HG02973 (cell line): ENCODE data around the gene TBX5.

ENCODE experiments used
- ATAC-seq: cut with Tn5 transposase; IDR thresholded peaks from one replicate; pipeline ENCODE4 v1.9.1; 2021; ENCODE audit warnings: moderate library complexity; ENCODE audit not compliant: unreplicated experiment

The TBX5 gene

DNA sequence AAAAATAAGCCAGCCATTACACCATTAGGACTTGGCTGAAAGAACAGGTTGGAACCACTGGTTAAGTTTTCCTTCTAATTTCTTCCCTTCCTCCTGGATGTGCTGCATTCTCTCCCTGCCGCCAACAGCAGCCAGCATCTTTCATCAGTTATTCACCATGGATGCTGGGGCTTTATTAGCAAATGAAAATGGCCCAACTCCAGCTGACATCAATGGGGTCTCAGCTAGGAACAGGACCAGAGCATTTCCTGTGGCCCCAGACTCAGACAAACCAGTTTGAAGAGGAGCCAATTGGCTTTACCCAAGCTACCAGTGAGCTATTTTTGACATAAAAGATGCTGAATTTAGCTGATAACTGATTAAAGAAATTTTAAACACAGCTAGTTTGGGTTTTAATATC lies 26.0 kb upstream of the TBX5 start:
- no peak for ATAC-seq

DNA sequence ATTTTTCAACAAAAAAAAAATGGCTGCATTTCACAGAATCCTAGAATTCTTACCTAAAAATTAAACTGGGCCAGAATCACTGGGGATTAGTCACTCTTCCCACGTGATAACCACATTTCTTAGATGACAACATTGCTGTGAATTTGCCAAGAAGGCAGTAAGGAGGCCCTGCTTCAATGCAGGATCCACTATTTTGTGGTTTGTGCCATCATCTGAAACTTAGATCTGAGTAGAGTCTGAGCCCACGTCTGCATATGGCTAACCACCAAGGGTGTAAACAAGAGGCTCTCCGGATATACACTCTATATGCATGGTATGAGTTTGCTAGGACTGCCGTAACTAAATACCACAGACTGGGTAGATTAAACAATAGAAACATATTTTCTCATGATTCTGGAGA lies 24.4 kb upstream of the TBX5 start:
- ATAC-seq = no peak

DNA sequence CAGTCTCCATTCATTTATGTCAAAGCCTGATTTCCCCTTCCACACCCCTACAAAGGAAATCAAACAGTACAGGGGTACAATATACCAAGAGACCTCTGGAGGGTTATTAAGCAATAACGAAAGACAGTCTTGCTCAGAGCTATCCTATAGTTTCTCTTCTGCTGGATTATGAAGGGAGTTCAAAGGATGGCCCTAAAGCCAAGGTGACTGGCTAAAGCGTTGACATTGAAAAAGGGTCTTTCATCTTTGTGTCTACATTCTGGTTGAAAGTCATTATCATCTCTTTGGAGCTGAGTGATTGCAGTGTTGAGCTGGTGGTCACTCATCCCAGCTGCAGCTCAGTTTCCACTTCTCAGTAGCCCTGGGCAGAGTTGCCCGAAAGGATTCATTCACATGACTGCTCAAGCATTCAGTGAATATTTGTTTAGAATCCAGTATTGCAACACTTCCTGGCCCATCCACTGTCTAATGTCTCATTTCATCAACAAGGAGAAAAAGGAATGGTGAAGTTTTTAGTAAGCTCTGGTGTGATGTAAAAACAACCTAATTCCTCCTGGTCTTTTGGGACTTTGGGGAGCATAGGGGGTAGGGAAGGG lies 19.2 kb upstream of the TBX5 start:
- no peak for ATAC-seq

- no peak for ATAC-seq
Measured at GRCh38 chr12:114420944-114421335, 15.0 kb upstream of the TBX5 start.

GRCh38 chr12:114420182-114420943 lies 14.4 kb upstream of the TBX5 start:
- ATAC-seq = no peak

GRCh38 chr12:114416028-114416427 lies 10.1 kb upstream of the TBX5 start:
- ATAC-seq = no peak

DNA sequence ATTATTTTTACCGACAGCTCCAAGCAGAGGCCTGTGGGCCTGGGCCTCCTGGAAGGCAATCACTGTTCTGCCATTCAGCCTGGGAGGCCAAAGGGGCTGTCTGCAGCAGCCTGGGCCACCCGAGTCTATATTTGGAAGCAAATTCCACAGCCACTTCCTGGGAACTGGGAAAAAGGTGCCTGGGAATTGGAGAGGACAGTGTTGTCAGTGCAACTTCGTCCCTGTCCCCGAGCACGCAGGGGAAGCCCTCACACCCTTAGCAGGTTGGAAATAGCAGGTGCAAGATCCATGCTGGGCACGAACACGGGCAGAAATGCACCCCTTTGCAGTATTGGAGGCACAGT lies 9.6 kb upstream of the TBX5 start:
- ATAC-seq = no peak

DNA sequence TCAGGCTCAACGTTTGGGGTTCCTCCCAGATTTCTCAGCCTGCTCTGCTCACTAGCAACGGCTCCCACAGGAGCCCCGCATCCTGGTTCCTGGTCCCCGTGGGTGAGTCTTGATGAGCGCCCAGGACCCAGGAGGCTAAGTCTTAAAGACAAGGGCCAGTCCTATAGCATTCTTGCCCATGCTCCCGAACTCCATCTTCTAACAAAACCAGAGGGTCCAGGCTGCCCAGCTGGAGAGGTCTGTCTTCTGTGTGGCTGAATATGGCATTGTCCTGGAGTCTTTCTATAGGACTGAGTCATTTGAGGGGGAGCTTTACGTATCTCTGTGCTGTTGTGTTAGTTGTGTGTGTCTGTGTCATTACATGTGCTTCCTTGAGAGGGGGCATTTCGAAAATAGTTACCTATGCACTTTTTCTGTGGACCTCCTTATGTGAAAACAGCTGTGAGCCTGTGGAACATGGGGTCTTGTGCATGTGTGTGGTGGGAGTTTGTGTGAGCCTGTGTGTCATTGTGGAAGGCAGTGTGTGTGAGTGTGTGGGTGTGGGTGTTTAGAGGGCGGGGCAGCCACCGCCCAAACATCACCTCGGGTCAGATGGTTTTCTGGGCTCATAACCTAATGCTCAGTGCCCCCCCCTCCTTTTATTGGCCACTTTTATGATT lies 9.1 kb upstream of the TBX5 start:
- no peak for ATAC-seq

DNA sequence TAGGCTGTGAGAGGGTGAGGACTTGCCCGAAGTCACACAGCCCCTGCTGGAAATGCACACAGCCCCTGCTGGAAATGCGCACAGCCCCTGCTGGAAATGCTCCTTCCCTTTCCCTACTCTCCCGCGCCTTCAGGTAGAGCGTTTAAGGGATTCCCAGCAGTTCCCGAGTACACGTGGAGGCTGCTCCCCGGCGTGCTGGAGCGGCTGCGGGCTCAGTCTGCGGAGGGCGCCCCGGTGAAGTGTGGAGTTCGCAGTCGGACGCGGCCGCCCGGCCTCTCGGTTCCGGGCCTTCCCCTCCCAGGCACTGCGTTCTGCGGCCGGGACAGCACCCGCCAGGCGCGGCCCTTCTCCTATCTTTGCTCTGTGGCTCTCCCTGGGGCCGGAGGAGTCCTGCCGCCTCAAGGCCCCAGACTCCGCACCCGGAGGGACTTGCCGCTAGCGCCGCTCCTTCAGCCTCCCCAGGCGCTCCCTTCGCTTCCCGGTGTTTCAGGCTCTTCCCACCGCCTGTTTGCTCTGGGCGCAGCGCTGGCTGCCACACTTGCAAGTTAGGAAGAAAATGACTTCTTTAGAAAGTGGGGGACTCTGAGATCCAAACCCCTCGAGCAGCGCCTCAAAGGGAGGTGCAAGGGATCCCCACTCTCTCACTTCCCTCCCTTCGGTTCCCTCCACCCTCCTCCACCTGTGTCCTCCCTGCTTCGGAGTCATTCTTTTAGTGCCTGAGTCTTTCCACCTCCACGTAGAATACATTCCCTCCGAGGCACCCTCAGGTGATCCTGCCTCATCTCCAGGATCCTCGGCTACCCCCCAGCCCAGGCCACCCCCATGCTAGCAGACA lies 8.3 kb upstream of the TBX5 start:
- ATAC-seq = no peak

DNA sequence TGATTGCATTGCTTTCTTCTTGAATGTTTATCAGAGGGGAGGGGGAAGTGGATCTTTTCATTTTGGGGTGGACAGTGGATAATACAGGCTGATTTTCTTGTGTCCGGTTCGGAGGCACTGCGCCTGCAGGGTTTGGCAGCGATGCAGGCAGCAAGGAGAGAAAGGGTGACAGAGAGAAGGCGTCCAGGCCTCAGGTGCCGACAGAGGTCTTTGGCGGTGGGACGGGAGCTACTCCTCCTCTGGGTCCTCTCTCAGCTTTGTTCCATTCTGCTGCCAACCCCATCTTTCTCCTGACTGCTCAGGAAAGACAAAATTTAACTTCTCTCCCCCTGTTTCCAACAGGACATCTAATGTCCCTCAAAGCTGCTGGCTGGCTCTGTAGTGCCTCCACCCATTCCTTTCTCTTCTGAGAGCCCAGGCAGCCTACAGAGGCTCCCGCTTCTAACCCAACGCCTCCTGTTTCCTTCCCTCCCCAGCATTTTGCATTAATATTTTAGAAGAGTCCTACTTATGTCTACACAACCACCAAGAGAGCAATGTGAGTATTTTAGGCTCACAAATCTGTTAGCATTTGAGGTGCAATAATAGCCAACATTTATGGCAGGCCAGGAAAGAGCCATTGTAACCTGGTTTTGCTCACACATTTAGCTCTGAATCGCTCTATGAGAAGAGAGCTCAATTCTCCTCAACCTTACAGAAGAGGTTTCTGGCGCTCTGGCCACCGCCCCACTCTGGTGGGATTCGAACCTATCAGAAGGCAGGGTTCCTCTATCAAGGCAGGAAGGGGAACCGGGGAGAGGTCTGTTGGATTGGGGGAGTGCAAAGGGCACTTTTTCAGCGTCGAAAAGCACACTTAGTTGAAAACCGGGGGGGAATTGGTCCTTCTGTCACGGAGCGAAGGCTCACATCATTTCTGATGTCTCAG lies 7.1 kb upstream of the TBX5 start:
- no peak for ATAC-seq

DNA sequence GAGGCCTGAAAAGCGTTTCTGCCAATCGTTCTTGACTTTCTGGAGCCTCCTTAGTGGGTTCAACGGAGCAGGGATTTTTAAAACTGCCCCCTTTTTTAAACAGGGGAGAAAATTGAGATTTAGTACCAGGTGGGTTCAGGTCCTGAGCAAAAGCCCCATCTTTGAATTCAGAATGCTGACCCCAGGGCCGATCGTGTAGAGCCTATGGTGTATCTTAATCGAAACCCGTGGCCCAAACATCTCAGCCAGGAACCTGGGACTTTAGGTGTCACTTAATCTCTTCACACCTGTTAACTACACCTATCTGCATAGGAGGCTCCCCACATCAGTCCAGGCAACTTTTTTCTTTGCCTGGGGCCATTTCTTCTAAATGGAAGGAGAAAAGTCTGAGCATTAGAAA lies 6.4 kb upstream of the TBX5 start:
- no peak for ATAC-seq

GRCh38 chr12:114411071-114411837 lies 5.3 kb upstream of the TBX5 start:
- ATAC-seq = no peak

GRCh38 chr12:114409852-114410600 lies 4.1 kb upstream of the TBX5 start:
- no peak for ATAC-seq

DNA sequence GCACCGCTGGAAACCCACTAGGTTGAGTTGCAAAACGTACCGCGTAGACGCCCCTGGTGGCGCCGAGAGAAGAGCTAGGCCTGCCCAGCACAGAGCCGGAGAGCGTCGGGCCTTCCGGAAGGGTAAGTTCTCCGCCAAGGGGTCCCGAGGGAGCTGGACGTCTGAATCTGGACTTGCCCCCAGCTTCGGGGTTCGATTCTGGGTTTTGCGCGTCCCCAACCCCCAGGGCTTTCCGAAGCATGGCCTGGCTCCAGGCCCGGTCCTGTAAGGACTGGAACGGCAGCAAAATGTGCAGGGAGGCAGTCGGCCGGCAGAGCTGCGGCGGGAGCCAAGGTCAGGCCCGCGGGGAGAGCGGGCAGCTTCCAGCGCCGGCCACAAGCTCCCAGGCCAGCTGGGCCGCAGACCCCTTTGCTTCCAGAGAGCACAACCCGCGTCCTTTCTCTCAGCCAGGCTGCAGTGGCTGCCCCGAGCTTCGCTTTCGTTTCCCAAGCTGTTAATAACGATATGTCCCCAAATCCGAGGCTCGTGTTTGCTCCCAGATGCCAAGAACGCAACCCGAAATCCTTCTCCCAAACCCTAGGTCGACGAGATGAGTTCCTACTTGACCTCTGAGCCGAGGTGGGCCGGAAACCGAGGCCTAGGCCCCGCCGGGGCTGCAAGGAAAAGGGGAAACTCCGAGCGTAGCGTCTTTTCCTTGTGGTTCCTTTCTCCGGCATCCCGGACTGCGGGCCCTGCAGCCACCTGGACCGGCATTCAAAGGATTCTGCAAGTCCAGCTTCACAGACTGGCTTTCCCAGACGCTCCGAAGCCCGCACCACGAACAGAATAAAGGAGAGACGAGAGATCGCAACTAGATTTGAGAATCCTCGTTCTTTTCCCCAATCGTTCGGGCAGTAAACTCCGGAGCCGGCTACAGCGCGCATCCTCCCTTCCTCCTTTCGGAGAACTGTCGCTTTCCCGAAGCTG lies 3.2 kb upstream of the TBX5 start:
- no peak for ATAC-seq

DNA sequence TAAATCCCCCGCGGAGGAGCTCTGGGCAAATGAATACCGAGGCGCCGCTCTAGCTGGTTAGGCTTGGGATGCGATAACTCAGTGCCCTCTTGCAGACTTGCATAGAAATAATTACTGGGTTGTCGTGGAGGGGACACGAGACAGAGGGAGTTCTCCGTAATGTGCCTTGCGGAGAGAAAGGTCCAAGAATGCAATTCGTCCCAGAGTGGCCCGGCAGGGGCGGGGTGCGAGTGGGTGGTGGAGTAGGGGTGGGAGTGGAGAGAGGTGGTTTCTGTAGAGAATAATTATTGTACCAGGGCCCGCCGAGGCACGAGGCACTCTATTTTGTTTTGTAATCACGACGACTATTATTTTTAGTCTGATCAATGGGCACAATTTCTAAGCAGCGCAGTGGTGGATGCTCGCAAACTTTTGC lies 2.5 kb upstream of the TBX5 start:
- no peak for ATAC-seq

DNA sequence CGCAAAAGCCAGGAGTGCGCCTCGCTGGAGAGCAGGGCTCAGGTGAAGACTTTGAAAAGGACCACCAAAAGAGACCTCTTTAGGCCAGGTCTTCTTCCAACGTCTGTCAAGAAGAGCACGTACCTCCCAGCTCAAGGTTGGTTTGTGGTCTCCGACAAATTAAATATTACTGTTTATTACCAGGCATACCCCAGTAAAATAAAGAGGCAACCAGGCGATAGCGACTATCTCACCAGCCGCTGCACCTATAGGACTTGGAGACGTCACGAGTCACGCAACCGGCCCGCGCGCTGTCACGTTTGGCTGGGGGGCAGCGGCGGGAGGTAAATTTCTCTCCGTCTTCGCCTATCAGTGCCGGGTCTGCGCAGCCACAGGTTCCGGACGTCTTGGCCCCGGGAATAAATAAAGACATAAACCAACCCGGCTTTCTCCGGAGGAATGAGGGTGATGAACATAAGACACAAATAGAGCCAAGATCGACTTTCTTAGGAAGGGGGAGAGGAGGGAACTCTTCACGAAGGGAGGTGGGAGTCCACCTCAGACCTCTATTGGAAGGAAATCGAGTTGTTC lies 2.0 kb upstream of the TBX5 start:
- ATAC-seq = no peak

GRCh38 chr12:114406984-114407841 lies 1.3 kb upstream of the TBX5 start:
- no peak for ATAC-seq
